ENCODE results near the gene AFAP1. TPM values are rescaled to one million over a fixed set of nuclear protein-coding genes. Genes with fewer than 3 reads are reported as not detected.

Gene AFAP1
- total RNA-seq, 4 donors from 2014 or later, result 8.2 to 55.0 (median 28.9) TPM

DNA sequence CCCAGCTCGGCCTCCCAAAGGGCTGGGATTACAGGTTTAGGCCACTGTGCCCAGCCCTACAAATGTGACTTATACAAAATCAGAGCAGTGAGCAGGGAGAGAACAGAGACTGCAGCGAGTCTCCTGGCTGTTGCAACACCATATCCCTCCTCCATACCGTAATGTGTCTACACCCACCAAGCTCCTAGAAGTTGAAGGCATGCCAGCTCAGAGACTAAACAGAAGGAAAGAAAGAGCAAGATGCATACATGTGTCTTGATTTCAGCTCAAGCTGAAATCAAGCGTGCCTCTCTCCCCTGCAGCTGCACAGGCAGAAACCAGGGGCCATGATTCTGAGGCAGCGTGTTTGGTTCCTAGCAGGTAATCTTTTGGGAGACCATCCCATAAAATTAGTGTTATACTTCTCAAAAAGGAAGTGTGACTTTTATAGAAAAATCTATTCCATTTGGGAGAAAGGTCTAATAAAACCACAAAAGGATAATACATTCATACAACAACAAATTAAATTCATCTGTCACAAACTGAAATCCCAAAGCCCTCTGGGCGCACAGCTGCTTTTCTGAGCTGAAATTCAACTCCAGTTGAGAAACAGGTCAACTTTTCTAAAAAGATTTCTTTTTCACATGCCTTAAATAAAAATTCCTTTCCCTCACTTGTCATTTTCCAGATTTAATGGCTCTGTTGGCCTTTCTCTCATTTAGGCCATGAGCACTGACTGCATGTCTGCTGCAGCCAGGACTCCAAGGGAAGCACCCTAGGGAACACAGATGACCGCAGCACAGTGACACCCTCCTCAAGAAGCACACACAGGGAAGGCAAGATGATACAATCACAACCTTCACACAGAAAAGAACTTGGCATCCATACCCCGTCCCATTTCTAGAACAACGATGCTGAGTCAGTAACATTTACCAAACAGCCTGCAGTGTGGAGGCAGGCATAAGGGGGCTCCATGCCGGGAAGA lies 34.4 kb downstream of the AFAP1 start:
- no peak for TF ChIP-seq POLR2A (IDR thresholded peaks at IDR 0.05)
- TF ChIP-seq, protein P1, sequence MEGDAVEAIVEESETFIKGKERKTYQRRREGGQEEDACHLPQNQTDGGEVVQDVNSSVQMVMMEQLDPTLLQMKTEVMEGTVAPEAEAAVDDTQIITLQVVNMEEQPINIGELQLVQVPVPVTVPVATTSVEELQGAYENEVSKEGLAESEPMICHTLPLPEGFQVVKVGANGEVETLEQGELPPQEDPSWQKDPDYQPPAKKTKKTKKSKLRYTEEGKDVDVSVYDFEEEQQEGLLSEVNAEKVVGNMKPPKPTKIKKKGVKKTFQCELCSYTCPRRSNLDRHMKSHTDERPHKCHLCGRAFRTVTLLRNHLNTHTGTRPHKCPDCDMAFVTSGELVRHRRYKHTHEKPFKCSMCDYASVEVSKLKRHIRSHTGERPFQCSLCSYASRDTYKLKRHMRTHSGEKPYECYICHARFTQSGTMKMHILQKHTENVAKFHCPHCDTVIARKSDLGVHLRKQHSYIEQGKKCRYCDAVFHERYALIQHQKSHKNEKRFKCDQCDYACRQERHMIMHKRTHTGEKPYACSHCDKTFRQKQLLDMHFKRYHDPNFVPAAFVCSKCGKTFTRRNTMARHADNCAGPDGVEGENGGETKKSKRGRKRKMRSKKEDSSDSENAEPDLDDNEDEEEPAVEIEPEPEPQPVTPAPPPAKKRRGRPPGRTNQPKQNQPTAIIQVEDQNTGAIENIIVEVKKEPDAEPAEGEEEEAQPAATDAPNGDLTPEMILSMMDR (IDR thresholded peaks at IDR 0.05), result no peak
- peak; percentile 47 to 78 for DNase-seq
- Histone ChIP-seq H3K27me3 (no peaks in the 10 kb centered on the region), H3K36me3 (no peaks in the 10 kb centered on the region), H3K4me1 (peaks cover 12 to 21% of the 10 kb centered on the region in 2 donors), H3K9me3 (no peaks in the 10 kb centered on the region), H3K27ac (peak overlapping the region; percentile 70 to 82), H3K4me3 (peak overlapping the region in 1 of 2 donors; percentile 11)
- intact Hi-C loops (cut with DNase I; ENCODE audit: low total_unique reads), result no loop called here

DNA sequence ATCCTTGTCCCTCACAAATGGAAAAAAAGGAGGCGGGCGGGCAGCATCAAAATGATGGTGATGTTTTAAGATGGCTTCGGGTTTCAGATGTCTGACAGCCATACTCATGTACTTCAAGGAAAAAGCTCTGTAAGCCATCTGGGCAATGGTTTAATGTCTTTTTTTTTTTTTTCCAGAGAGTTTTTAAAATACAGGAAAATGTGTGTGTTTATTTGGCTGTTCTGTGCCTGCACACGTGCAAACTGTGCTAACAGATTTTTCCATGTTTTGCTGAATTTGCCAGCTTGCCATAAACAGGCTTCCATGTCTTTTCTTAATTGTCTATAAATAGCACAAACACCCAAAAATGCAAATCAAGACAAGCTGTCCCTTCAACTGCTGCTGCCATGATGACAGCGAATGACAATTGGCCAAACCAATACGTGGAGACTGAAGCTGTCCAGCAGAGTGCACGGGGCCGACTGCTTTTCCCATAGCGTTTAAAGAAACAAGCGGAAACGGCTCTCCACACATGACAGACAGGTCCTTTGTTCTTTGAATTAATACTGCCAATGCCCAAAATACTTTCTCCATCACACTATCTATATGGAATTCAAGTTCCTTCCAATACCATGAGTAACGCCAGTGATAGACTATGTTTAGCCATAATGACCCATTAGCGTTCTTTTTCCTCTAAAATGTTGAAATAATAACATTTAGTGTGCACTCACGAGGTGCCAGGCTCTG lies 35.7 kb downstream of the AFAP1 start:
- intact Hi-C loops (cut with DNase I; ENCODE audit: low total_unique reads), result no loop called here
- peaks cover 12 to 15% of the 10 kb centered on the region in 2 donors for H3K4me1 ChIP-seq

DNA sequence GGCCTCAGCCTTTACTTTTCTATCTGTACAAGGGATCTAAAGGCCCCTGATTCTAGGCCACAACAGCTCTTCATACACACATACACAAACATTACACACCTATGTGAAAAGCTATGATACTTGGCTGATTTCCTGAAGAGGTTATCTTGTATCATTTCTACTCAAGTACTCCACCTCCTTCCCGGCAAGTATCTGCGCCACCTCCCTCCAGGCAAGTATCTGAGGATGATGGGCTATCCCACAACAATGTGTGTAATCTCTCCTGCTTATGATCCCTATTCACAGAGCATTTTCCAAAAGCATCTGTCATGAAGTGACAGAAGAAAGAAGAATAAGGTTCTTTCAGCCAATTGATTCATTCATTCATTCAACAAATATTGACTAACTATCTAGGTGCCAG lies 36.8 kb downstream of the AFAP1 start:
- H3K36me3 ChIP-seq, result no peaks in the 10 kb centered on the region
- no peak overlapping the region for H3K4me3 ChIP-seq
- H3K9me3 ChIP-seq, result no peaks in the 10 kb centered on the region
- no peak for DNase-seq
- intact Hi-C loops (cut with DNase I; ENCODE audit: low total_unique reads), result no loop called here
- TF ChIP-seq, protein P1 (IDR thresholded peaks at IDR 0.05), result no peak
- no peak for TF ChIP-seq POLR2A (IDR thresholded peaks at IDR 0.05)
- H3K4me1 ChIP-seq, result peaks cover 12 to 15% of the 10 kb centered on the region in 2 donors
- H3K27me3 ChIP-seq, result no peaks in the 10 kb centered on the region
- peak overlapping the region in 1 of 2 donors; percentile 20 for H3K27ac ChIP-seq

More for the DNA sequence above, 35.7 kb downstream of the AFAP1 start:
- Histone ChIP-seq H3K36me3 (no peaks in the 10 kb centered on the region), H3K9me3 (no peaks in the 10 kb centered on the region), H3K27me3 (no peaks in the 10 kb centered on the region), H3K4me3 (no peak overlapping the region), H3K27ac (peak overlapping the region; percentile 70 to 82)
- no peak for TF ChIP-seq POLR2A (IDR thresholded peaks at IDR 0.05)
- TF ChIP-seq, protein P1 (IDR thresholded peaks at IDR 0.05), result no peak
- no peak for DNase-seq

DNA sequence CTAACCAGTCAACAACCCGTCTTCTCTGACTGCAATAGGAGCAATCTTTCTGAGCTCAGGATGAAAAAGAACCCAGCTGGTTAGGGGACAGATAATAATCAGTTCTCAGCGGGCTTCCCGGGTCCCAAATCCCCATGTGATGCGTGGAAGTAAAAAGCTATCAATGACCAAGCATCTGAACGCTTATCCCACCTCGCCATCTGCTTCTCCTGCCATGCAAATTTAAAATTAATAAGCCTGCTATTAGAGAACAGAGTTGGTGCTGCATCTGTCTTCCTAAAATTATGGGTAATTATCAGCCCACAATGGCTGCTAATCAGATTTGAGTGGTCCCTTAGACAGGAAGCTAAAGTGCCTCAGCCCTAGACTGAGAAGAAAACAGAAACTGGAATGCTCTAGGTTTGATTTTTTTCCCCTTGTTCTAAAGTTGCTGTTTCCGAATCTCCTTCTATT lies 37.5 kb downstream of the AFAP1 start:
- Histone ChIP-seq H3K9me3 (no peaks in the 10 kb centered on the region), H3K4me1 (peaks cover 12 to 15% of the 10 kb centered on the region in 2 donors), H3K36me3 (no peaks in the 10 kb centered on the region), H3K27ac (peak overlapping the region in 1 of 2 donors; percentile 20), H3K27me3 (no peaks in the 10 kb centered on the region), H3K4me3 (no peak overlapping the region)
- intact Hi-C loops (cut with DNase I; ENCODE audit: low total_unique reads), result no loop called here
- no peak for DNase-seq
- TF ChIP-seq, protein P1 (IDR thresholded peaks at IDR 0.05), result no peak
- TF ChIP-seq POLR2A (IDR thresholded peaks at IDR 0.05), result no peak

Data from uterus (tissue), 4 donors.